HEK293 (cell line): ENCODE measurements around the gene TTLL4.

Source experiments
- GLI2 ChIP-seq: fragments of 450-650 bp; formaldehyde crosslinking; IDR thresholded peaks from 2 replicates; pipeline ENCODE4; 2017; ENCODE audit warnings: missing biosample characterization, missing genetic modification characterization, low read depth, borderline replicate concordance
- IKZF3 ChIP-seq: fragments of 450-650 bp; IDR thresholded peaks from 2 replicates; pipeline ENCODE4 v1.5.0; 2018; ENCODE audit warnings: missing biosample characterization, mild to moderate bottlenecking, missing genetic modification characterization, moderate library complexity
- MZF1 ChIP-seq: fragments of 450-650 bp; formaldehyde crosslinking; IDR thresholded peaks from 2 replicates; pipeline ENCODE4 v1.5.1; 2017; ENCODE audit warnings: missing biosample characterization, missing genetic modification characterization, borderline replicate concordance
- SALL2 ChIP-seq: fragments of 450-650 bp; formaldehyde crosslinking; IDR thresholded peaks from 2 replicates; pipeline ENCODE4 v1.5.0; 2017; ENCODE audit warnings: missing biosample characterization, mild to moderate bottlenecking, missing genetic modification characterization, borderline replicate concordance
- ZNF311 ChIP-seq: fragments of 450-650 bp; formaldehyde crosslinking; IDR thresholded peaks from 2 replicates; pipeline ENCODE4 v1.5.1; 2017; ENCODE audit warnings: missing biosample characterization, missing genetic modification characterization, borderline replicate concordance
- ZNF571 ChIP-seq: fragments of 450-650 bp; formaldehyde crosslinking; IDR thresholded peaks from 2 replicates; pipeline ENCODE4 v1.5.0; 2017; ENCODE audit warnings: missing biosample characterization, missing genetic modification characterization
- ZNF707 ChIP-seq: fragments of 450-650 bp; formaldehyde crosslinking; IDR thresholded peaks from 2 replicates; pipeline ENCODE4 v1.5.1; 2016; ENCODE audit warnings: missing biosample characterization, missing genetic modification characterization
- TF ChIP-seq, protein P1 (sequence below): fragments of 450-650 bp; formaldehyde crosslinking; IDR thresholded peaks from 2 replicates; pipeline ENCODE4 v1.5.1; 2016; ENCODE audit warnings: missing biosample characterization, missing genetic modification characterization
- TF ChIP-seq, protein P2 (sequence below): fragments of 450-650 bp; formaldehyde crosslinking; IDR thresholded peaks from 2 replicates; pipeline ENCODE4 v1.5.1; 2016; ENCODE audit warnings: missing biosample characterization, missing genetic modification characterization

DNA sequence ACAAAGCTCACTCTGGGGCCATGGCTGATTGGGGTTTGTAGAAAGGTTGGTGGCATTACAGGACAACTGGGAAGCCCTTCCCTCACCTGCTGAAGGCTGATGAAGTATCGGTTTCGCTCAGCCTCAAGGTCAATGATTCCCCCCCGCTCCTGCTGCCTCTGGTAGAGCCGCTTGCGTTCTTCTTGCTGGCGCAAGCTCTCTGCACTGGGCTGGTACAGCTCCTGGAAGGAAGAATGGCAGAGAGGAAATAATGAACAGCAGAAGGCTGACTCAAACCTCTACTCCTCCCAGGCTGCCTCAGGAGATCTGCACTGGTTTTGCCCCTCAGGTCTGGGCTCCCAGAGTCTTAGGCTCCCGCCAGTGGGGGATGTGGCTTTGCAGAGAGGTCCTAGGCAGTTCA is 46.0 kb upstream of the TTLL4 start:
- TF ChIP-seq, protein P1, sequence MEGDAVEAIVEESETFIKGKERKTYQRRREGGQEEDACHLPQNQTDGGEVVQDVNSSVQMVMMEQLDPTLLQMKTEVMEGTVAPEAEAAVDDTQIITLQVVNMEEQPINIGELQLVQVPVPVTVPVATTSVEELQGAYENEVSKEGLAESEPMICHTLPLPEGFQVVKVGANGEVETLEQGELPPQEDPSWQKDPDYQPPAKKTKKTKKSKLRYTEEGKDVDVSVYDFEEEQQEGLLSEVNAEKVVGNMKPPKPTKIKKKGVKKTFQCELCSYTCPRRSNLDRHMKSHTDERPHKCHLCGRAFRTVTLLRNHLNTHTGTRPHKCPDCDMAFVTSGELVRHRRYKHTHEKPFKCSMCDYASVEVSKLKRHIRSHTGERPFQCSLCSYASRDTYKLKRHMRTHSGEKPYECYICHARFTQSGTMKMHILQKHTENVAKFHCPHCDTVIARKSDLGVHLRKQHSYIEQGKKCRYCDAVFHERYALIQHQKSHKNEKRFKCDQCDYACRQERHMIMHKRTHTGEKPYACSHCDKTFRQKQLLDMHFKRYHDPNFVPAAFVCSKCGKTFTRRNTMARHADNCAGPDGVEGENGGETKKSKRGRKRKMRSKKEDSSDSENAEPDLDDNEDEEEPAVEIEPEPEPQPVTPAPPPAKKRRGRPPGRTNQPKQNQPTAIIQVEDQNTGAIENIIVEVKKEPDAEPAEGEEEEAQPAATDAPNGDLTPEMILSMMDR (tag by site-specific recombination): no peak
- TF ChIP-seq ZNF311 (tag by site-specific recombination) (no peak), GLI2 (no peak), MZF1 (tag by site-specific recombination) (no peak), ZNF707 (tag by site-specific recombination) (no peak), SALL2 (no peak), ZNF571 (tag by site-specific recombination) (no peak), IKZF3 (no peak)
- TF ChIP-seq, protein P2, sequence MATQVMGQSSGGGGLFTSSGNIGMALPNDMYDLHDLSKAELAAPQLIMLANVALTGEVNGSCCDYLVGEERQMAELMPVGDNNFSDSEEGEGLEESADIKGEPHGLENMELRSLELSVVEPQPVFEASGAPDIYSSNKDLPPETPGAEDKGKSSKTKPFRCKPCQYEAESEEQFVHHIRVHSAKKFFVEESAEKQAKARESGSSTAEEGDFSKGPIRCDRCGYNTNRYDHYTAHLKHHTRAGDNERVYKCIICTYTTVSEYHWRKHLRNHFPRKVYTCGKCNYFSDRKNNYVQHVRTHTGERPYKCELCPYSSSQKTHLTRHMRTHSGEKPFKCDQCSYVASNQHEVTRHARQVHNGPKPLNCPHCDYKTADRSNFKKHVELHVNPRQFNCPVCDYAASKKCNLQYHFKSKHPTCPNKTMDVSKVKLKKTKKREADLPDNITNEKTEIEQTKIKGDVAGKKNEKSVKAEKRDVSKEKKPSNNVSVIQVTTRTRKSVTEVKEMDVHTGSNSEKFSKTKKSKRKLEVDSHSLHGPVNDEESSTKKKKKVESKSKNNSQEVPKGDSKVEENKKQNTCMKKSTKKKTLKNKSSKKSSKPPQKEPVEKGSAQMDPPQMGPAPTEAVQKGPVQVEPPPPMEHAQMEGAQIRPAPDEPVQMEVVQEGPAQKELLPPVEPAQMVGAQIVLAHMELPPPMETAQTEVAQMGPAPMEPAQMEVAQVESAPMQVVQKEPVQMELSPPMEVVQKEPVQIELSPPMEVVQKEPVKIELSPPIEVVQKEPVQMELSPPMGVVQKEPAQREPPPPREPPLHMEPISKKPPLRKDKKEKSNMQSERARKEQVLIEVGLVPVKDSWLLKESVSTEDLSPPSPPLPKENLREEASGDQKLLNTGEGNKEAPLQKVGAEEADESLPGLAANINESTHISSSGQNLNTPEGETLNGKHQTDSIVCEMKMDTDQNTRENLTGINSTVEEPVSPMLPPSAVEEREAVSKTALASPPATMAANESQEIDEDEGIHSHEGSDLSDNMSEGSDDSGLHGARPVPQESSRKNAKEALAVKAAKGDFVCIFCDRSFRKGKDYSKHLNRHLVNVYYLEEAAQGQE (tag by site-specific recombination): no peak
